ENCODE data around the gene HIVEP3. TPM values are rescaled to one million over a fixed set of nuclear protein-coding genes. Genes with fewer than 3 reads are reported as not detected.
A peak's percentile ranks its signal among the peaks of the same experiment; 100 is the strongest.
"Not testable (repeated sequence)": the region's sequence is repeated elsewhere in the genome, so short reads cannot be mapped to it uniquely, and the experiment has no call there.

Gene HIVEP3
- total RNA-seq, 1 experiment from 2014 or later = not detected

DNA sequence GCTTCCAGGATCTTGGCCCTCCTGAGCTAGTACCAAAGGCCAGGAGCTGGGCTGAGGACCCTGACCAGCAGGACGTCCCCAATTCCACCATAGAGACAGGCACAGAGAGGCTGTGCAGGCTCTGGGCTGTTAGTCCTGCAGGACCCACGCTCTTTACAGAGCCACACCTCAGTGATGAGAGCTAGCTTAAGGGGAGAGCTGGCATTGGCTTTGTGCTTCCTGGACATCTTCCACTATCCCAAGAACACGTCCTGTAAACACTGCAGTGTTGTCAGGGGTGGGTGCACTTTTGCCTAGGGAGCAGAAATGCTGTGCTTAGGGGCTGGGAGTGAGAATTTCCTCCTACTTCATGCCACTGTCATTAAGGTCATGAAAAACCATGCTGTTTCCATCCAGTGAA lies 342.5 kb downstream of the HIVEP3 start:
- in situ Hi-C loops (cut with HindIII; ENCODE audit: low sequenced_read_pairs) = no loop called here
- no peak for DNase-seq (ENCODE audit: low spot score)

DNA sequence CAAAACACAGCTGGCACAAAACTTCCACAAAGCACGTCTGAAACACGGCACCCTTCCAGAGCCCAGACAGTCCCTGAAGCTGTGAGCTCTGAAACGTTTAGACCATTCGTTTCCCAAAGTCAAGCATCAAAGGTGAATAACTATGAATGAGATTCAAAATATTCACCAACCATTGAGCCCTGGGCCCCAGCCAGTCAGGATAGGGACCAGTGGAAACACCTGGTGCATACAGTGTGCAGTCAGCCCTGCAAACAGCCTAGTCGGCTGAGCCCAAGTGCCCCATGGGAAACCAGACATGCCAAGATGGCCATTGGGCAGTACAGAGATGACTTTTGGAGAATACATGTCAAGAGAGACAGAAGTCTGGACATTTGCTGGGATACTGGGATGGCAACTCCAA lies 343.9 kb downstream of the HIVEP3 start:
- no peak for DNase-seq (ENCODE audit: low spot score)
- in situ Hi-C loops (cut with HindIII; ENCODE audit: low sequenced_read_pairs) = no loop called here

DNA sequence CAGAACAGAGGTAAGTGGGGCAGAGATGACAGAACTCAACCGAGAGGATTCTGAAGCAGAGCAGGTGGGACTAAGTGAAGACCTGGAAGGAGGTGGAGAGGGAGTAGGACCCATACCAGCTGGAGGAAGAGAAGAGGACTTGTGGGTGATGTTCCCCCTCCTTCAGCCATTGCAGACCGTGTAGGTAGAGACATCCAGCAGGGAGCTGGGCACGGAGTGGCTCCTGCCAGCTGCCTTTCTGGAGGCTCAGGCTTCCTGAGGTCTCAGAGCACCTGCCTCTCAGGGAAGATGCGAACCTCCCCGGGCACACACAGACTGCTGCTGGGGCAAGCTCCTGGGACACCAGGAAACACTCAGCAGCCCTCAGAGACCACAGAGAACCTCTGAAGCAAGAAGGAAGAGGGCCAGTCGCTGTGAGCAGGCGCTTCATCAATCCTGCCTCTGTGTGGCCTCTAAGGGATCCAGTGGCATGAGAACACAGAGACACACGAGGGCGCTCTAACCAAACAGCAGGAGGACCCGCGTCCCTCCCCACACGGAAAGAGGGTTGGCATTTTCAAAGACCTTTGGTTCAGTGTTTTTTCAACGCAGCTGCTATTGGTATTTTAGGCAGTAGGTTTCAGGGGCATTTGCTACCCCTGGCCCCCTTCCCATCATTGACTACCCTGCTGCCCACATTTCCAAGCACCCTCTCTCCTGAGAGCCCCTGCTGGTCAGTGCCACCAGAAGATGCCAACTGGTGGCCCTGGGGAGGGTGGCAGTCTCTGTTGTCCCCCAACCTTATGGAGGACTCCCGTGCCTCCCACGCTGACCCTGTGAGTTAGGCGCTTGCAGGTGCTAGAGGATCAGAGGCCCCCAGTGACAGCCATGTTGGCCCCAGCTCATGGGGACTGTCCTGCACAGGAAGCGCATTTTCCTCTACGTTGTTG lies 344.7 kb downstream of the HIVEP3 start:
- DNase-seq (ENCODE audit: low spot score) = peak; percentile 90
- in situ Hi-C loops (cut with HindIII; ENCODE audit: low sequenced_read_pairs) = no loop called here

DNA sequence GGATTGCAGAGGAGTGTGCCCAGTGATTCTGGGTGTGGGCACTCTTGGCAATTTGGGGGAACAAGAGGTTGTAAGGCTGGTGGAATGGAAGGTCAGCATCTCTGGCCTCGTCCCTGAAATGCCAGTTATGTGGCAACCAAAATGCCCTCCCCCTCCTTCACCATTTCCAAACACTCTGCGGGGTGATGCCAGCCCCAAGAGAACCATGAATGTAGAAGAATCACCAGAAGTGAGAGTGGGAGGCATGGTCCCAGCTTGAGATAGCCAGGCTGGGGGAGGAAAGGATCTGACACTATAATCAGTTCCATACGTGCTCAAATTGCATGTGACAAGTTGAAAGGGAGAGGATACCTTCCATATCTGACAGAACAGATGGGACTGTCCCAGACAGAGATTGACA lies 345.5 kb downstream of the HIVEP3 start:
- in situ Hi-C loops (cut with HindIII; ENCODE audit: low sequenced_read_pairs) = no loop called here
- no peak for DNase-seq (ENCODE audit: low spot score)

DNA sequence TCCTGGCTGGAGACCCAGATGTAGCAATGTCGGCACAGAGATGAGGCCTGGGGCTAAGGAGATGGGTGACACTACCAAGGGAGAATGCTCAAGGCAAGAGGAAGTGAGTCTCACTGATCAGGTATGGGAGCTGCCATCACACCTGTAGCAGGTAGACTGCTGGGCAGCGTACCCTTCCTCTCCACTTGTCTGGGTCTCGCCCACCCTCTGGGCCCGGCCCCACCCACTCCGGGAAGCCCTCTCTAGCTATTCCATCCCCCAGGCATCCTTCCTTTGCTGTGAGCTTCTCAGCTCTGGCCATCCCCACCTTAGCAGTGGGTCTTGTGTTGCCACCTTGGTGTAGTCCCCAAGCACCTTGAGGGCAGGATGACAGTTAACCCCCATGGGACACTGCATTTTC lies 346.5 kb downstream of the HIVEP3 start:
- in situ Hi-C loops (cut with HindIII; ENCODE audit: low sequenced_read_pairs) = no loop called here
- no peak for DNase-seq (ENCODE audit: low spot score)

DNA sequence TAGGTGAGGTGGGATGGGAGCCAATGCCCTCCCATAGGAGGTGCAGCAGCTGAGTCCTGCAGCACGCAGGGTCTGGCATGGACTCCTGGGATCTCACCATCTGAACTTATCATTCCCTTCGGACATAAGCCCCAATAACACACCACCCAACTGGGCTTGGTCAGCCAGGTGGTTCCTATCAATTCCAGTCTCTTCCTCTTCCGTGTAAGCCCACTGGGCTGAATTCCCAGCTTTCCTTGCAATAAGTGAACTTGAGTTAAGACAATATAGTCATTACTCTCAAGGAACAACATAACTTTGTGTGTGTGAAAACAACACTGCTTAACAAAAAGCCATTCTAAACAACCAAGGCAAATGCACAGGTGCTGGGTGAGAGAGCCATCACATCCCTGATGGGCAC lies 347.7 kb downstream of the HIVEP3 start:
- in situ Hi-C loops (cut with HindIII; ENCODE audit: low sequenced_read_pairs) = no loop called here
- no peak for DNase-seq (ENCODE audit: low spot score)

DNA sequence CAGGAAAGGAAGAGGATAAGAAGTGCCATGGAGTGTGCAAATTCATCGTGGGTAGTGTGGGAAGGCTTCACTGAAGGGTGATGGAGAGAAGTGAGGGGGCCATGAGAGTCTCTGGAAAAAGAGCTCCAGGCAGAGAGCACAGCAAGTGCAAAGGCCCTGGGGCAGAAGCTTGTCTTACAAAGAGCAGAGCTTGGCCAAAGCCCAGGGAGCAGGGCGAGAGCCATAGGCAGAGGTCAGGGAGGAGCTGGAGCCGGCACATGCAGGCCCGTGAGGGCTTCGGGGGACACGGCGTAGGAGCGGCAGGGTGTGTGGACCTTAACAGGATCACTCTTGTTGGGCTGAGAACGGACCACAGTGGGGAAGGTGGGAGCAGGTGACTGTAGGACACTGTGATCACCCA lies 350.5 kb downstream of the HIVEP3 start:
- no peak for DNase-seq (ENCODE audit: low spot score)
- in situ Hi-C loops (cut with HindIII; ENCODE audit: low sequenced_read_pairs) = no loop called here

DNA sequence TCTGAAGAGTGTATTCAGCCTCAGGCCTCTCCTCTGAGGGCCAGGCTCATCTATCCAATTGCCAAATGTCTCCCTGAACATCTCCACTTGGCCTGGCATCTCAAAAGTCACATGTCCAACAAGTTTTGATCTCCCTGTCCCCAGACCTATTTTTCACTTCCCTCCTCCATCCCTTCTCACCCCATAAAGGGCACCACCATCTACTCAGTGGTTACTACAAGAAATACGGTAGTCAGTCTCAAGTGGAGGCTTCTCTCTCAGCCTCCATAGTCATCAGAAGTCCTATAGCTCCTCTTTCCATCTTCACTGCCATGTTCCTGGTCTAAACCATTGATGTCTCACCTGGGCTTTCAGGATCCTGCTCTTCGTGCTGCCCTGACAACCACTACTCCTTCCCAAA lies 351.8 kb downstream of the HIVEP3 start:
- no peak for DNase-seq (ENCODE audit: low spot score)
- in situ Hi-C loops (cut with HindIII; ENCODE audit: low sequenced_read_pairs) = no loop called here

DNA sequence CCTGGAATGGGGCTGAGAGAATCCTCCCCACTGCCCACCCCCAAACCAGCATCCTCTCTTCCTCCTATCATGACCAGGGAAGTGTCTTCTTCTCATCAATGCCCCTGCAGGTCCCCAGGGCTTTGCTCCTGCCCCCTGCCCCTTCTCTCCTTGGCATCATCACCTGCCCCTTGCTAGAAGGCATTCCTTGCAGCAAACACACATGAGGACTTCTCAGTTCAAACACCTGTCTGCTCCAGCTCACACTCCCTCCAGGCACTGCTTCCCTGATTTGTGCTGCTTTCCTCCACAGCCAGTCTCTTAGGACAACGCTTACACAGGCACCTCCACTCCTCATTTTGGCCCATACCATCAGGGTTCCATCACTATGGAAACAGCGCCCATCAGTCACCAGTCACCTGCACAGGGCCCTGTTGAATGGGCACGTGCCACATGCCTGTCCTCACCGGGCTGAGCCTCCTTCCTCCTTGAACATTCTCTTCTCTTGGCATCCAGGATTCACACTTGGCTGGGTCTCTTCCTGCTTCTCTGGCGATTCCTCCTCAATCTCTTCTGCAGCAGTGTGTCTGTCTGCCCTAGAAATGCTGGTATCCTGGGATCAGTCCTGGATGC lies 352.3 kb downstream of the HIVEP3 start:
- in situ Hi-C loops (cut with HindIII; ENCODE audit: low sequenced_read_pairs) = no loop called here
- DNase-seq (ENCODE audit: low spot score) = no peak

DNA sequence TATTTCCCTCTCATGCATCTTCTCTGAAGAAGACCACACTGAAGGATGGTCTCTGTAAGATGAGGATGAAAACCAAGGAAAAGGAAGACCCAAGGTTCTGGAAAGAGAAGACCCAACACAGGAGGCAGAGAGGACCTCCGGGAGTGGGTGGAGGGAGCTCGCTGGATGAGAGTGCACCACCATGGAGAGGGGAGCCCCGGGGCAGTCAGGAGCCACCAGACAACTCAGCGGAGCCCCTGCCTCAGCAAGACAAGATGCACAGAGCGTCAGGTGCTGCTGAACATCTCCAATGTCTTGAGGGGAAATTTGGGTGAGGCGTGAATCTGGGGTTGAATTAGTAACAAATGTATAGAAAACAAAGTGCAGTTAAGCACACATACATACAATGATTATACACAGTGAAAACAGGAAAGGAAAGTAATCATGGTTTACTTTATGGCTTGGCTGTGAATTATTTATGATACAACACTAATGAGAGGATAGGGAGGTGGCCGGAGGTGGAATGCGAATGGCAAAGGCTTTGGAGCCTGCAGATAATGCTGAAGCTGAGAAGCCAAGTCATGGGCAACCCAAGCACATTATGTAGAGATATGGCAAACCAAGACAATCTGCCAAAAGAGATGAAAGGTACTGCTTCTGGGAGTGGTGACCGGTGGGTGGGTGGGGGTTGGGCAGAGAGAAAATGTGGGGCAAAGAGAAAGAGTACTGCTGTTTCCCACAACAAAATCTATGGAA lies 353.8 kb downstream of the HIVEP3 start:
- no peak for DNase-seq (ENCODE audit: low spot score)
- in situ Hi-C loops (cut with HindIII; ENCODE audit: low sequenced_read_pairs) = no loop called here

DNA sequence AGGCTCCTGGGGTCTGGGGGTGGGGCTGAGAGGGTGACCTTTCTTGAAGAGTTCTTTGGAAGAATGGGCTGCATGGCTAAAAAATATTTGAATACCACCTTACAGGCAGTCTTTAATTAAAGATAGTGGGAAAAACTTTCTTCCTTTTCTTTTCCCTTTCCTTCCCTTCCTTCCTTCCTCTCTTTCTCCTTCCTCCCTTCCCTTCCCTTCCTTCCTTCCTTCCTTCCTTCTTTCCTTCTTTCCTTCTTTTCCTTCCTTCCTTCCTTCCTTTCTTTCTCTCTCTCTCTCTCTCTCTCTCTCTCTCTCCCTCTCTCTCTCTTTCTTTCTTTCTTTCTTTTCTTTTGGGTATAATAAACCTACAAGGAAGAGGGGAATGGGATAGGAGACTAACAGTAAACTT lies 356.4 kb downstream of the HIVEP3 start:
- no peak for DNase-seq (ENCODE audit: low spot score)
- in situ Hi-C loops (cut with HindIII; ENCODE audit: low sequenced_read_pairs) = no loop called here

DNA sequence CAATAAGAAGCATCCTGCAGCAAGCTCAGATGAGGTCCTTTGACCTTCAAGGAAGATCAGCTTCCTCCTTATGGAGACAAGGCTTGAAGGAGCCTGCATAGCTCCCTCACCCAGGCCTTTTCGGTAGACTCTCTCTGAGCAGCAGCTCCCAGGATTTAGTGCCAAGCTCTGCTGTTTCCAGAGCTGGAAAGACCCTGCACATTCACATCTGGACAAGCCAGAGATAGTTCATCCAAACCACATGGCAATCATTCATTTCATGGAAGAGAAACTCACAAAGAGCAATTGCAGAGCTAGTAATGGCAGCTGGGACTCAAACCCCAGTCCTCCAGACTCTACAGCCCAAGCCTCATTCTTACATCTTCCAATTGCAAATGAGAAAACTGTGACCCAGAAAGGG lies 357.8 kb downstream of the HIVEP3 start:
- no peak for DNase-seq (ENCODE audit: low spot score)
- in situ Hi-C loops (cut with HindIII; ENCODE audit: low sequenced_read_pairs) = no loop called here

DNA sequence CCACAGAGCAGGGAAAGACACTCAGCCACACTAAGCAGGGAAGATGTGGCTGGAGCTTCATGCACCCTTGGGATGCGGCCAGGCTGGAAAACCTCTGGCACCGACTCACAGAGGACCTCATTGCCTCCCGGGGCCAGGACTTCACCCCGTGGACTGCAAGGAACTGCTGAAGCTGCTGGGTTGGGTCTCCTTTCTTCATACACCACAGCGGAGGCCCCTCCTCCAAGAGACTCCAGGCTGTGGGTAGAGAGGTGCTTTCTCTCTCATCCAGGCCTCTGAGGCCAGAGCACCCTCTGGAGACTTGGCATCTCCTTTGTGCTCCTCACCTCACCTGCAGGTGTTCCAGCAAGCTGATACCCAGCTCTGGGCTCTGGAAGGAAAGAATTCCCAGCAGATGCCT lies 358.2 kb downstream of the HIVEP3 start:
- no peak for DNase-seq (ENCODE audit: low spot score)
- in situ Hi-C loops (cut with HindIII; ENCODE audit: low sequenced_read_pairs) = no loop called here

DNA sequence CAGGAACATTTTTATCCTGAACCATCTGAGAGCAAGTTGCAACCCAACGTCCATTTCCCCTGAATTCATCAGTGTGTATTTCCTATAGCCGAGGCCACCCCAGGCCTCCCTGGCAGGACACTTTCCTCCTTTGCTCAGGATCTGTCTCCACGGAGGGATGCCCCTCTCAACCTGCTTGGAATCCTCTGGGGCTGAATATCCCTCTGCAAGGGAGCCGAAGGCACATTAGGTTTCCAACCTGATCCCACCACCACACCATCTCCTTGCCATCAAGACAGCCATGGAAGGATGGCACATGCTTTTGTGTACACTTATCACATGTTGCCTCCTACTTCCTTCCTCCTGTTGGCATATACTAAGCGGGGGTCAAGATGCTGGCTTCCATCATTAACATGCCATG lies 359.4 kb downstream of the HIVEP3 start:
- in situ Hi-C loops (cut with HindIII; ENCODE audit: low sequenced_read_pairs) = no loop called here
- no peak for DNase-seq (ENCODE audit: low spot score)

DNA sequence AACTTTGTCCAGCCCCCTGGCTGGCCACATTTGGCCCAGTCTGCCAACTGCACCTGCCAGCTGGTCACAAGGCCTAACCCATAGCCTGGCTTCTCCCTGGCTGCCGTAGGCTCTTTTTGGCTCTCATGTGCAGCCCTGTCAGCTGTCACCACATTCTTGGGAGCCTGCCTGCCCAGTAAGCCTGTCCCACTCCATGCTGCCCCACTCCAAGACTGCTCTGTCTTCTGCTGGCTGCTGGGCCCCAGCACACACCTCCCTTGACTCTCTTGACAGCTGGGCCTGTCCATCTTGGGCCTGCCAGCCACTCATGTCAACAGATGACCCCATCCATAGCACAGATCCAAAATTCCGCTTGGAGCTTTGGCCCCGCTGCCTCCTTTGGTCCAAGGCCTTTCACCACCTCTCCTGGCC lies 360.0 kb downstream of the HIVEP3 start:
- in situ Hi-C loops (cut with HindIII; ENCODE audit: low sequenced_read_pairs) = no loop called here
- DNase-seq (ENCODE audit: low spot score) = peak; percentile 84

DNA sequence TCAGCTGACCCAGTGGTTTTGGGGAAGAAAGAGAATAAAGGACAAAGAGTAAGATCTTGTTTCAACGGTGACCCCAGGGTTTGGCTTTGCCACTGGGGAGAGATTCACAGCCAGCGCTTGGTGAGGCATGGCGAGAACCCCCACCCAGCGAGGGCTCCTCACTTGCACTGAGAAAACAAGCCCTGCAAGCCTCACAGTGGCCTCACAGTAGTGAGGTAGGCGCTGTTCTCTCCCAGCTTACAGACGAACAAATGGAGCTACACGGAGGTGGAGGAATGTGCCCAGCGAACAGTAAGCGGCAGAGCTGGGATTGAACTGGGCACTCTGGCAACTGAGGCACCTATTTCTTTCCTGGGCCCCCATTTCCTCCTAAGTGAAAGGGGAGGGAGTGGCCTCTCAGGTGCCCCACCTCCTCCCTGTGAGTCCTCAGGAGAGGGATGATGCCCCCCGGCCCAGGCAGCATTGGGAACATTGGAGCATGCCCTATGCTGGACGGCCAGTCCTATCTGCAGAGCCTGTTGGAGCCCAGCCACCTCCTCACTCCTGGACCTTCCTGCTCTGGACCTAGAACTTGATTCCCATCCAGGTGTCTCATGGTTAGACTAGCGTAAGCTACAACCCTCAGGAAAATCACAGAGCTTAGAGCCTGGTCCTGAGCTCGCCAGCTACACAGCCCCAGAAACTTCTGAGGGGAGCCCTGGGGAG lies 360.8 kb downstream of the HIVEP3 start:
- in situ Hi-C loops (cut with HindIII; ENCODE audit: low sequenced_read_pairs) = no loop called here
- peak; percentile 50 for DNase-seq (ENCODE audit: low spot score)

DNA sequence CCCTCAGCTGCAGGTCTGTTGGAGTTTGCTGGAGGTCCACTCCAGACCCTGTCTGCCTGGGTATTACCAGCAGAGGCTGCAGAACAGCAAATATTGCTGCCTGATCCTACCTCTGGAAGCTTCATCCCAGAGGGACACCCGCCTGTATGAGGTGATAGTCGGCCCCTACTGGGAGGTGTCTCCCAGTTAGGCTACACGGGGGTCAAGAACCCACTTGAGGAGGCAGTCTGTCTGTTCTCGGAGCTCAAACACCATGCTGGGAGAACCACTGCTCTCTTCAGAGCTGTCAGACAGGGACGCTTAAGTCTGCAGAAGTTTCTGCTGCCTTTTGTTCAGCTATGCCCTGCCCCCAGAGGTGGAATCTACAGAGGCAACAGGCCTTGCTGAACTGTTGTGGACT lies 364.0 kb downstream of the HIVEP3 start:
- DNase-seq (ENCODE audit: low spot score); in situ Hi-C loops (cut with HindIII; ENCODE audit: low sequenced_read_pairs): not testable (repeated sequence)

DNA sequence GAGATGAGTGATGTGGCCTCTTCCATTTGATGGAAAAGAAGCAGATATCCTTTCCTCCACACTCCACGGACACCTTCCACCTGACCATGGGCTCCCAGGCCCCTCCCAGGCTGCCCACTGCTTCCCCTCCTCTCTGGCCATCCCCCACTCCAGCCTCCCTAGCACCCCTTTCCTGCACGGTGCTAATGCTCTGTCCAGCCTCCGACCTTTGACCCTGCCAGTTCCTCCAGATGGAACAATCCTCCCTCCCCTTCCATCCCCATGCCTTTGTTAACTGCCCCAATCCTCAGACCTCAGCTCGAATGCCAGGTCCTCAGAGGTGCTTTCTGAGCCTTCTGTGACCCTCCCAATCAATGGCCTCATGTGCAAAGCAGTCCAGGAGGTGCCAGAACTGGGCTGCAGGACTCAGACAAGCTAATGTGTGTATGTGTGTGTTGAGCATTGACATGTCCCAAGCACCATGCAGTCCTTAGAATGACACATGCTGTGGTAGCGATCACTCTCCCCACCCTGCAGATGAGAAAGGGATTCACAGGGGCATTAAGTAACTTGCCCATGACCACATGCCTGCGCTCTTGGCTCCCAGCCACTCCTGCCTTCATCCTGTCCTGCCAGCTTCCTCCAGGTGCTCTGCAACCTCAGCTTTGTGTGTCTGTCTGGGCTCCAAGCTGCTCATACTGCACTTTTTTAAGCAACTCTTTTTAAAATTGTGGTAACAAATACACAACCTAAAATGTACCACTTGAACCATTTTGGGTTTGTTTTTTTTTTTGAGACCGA lies 370.8 kb downstream of the HIVEP3 start:
- in situ Hi-C loops (cut with HindIII; ENCODE audit: low sequenced_read_pairs) = no loop called here
- no peak for DNase-seq (ENCODE audit: low spot score)

DNA sequence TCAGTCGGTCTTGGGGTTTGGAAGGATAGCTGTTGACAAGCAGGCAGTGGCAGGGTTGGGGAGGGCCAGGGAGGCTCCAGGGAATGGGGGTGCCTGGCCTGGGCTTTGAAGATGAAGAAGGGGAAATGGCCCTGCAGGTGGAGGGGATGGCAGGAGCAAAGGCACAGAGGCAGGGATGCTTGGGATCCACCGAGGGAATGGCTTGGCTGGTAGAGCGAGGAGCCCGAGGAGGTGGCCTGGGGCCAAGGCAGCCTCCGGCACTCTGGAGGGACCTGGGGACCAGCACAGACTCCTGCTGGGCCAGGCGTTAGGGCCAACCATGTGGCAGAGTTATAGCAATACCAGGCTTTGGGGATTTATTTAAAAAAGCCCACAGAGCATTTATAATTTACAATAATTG lies 371.4 kb downstream of the HIVEP3 start:
- DNase-seq (ENCODE audit: low spot score) = no peak
- in situ Hi-C loops (cut with HindIII; ENCODE audit: low sequenced_read_pairs) = no loop called here
